Measurements from ENCODE around the gene DGLUCY. TPM values are rescaled to one million over a fixed set of nuclear protein-coding genes. Genes with fewer than 3 reads are reported as not detected.

Gene DGLUCY
- total RNA-seq, 2 donors from 2014 or later = 88.0 to 148 TPM

DNA sequence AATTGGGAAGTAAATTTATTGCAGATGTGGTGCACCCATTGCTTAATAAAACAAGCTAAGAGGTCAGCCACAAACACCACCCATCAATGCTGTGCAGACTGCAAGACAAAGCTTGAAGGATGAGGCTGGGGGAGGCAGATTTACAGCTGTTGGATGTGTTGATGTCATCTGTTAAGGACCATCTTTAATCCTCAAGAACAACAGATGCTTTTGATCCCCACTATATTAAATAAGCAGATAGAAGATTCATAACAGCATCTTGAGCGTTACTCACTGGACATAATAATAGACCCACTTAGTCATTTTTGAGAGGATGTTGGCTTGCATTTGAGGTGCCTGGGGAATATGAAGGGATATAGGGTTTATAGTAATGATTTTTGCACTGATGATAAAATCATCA, 71.8 kb downstream of the DGLUCY start:
- TF ChIP-seq POLR2AphosphoS5 (IDR thresholded peaks at IDR 0.05) (no peak), POLR2A (IDR thresholded peaks at IDR 0.05) (no peak)
- TF ChIP-seq, protein P1, sequence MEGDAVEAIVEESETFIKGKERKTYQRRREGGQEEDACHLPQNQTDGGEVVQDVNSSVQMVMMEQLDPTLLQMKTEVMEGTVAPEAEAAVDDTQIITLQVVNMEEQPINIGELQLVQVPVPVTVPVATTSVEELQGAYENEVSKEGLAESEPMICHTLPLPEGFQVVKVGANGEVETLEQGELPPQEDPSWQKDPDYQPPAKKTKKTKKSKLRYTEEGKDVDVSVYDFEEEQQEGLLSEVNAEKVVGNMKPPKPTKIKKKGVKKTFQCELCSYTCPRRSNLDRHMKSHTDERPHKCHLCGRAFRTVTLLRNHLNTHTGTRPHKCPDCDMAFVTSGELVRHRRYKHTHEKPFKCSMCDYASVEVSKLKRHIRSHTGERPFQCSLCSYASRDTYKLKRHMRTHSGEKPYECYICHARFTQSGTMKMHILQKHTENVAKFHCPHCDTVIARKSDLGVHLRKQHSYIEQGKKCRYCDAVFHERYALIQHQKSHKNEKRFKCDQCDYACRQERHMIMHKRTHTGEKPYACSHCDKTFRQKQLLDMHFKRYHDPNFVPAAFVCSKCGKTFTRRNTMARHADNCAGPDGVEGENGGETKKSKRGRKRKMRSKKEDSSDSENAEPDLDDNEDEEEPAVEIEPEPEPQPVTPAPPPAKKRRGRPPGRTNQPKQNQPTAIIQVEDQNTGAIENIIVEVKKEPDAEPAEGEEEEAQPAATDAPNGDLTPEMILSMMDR (IDR thresholded peaks at IDR 0.05) = no peak
- Histone ChIP-seq H3K27ac (no peak overlapping the region), H3K4me1 (replicated peaks) (no peaks in the 10 kb centered on the region), H3K9me3 (no peaks in the 10 kb centered on the region), H3K4me3 (no peak overlapping the region), H3K36me3 (no peaks in the 10 kb centered on the region), H3K27me3 (replicated peaks; ENCODE audit: insufficient read depth) (no peaks in the 10 kb centered on the region)
- 78% methylated on average over 1 of the region's 1 CpG for WGBS
- intact Hi-C loops (cut with DNase I) = no loop called here
- DNase-seq (ENCODE audit: low spot score) = no peak

DNA sequence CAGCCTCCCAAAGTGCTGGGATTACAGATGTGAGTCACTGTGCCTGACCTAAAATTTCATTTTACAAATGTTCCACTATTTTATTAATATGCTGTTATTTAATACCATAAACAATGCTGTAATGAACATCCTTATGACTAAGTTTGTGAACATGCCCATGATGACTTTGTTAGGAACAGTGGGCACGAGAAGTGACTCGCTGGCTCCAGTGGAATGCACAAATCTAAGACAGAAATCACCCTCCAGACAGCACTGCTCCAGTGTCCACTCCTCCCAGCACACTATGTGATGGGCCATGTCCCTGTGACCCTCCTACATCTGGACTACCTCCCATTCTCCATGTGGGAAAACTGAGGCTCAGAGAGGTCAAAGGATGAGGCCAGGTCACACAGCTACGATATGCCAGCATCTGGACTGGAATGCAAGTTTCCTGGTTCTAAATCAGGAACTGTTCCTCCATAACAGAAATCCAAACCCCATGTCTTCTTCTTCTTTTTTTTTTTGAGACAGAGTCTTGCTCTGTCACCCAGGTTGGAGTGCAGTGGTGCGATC, 72.7 kb downstream of the DGLUCY start:
- Histone ChIP-seq H3K4me3 (no peak overlapping the region), H3K27me3 (replicated peaks; ENCODE audit: insufficient read depth) (no peaks in the 10 kb centered on the region), H3K36me3 (no peaks in the 10 kb centered on the region), H3K9me3 (no peaks in the 10 kb centered on the region), H3K4me1 (replicated peaks) (no peaks in the 10 kb centered on the region), H3K27ac (no peak overlapping the region)
- TF ChIP-seq, protein P1 (IDR thresholded peaks at IDR 0.05) = no peak
- no peak for TF ChIP-seq POLR2AphosphoS5 (IDR thresholded peaks at IDR 0.05)
- no peak for TF ChIP-seq POLR2A (IDR thresholded peaks at IDR 0.05)
- DNase-seq (ENCODE audit: low spot score) = no peak
- 99% methylated on average over 4 of the region's 4 CpGs for WGBS
- intact Hi-C loops (cut with DNase I) = no loop called here

DNA sequence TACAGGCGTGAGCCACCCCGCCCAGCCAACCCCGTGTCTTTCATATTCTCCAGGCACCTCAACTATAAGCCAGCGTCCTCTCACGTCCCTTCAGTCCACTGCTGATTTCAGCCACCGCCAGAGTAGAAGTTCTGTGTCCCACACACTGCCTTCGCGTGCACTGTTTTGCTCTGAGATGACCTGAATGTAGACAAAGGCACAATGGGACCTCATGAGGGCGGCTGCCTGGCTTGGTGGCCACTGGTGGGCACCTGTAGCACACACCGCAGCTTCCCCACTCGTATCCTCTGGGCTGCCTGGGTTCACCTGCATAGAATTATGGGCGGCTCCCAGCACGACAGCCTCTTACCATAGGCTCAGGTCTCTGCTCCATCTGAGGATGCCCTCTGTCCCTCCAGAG, 73.4 kb downstream of the DGLUCY start:
- no peak overlapping the region for H3K4me3 ChIP-seq
- H3K27me3 ChIP-seq (replicated peaks; ENCODE audit: insufficient read depth) = no peaks in the 10 kb centered on the region
- no peaks in the 10 kb centered on the region for H3K36me3 ChIP-seq
- H3K9me3 ChIP-seq = no peaks in the 10 kb centered on the region
- intact Hi-C loops (cut with DNase I) = no loop called here
- TF ChIP-seq POLR2AphosphoS5 (IDR thresholded peaks at IDR 0.05) = no peak
- TF ChIP-seq POLR2A (IDR thresholded peaks at IDR 0.05) = no peak
- TF ChIP-seq, protein P1 (IDR thresholded peaks at IDR 0.05) = no peak
- 96% methylated on average over 13 of the region's 13 CpGs for WGBS
- H3K27ac ChIP-seq = no peak overlapping the region
- H3K4me1 ChIP-seq (replicated peaks) = no peaks in the 10 kb centered on the region
- no peak for DNase-seq (ENCODE audit: low spot score)

DNA sequence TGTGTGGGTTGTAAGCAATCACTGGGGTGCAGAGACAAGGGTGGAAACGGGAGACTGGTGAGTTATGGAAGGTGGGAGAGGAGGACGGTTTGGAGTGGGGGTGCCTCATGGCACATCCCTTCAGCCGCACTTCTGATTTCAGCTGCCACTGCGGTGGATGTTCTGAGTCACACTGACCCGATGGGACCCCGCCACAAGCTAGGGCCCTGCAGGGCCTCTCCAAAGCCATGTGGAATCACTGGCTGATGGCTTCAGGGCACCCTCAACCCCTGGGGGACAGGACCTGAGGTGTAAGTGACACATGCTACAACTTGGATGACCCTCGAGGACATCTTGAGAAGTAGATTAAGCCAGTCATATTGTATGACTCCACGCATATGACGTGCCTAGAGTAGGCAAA, 77.0 kb downstream of the DGLUCY start:
- H3K9me3 ChIP-seq = no peaks in the 10 kb centered on the region
- no peak for DNase-seq (ENCODE audit: low spot score)
- H3K36me3 ChIP-seq = no peaks in the 10 kb centered on the region
- intact Hi-C loops (cut with DNase I) = no loop called here
- no peaks in the 10 kb centered on the region for H3K27me3 ChIP-seq (replicated peaks; ENCODE audit: insufficient read depth)
- no peaks in the 10 kb centered on the region for H3K4me1 ChIP-seq (replicated peaks)
- no peak overlapping the region for H3K27ac ChIP-seq
- WGBS = 93% methylated on average over 9 of the region's 9 CpGs
- no peak overlapping the region for H3K4me3 ChIP-seq
- TF ChIP-seq POLR2AphosphoS5 (IDR thresholded peaks at IDR 0.05) (no peak), POLR2A (IDR thresholded peaks at IDR 0.05) (no peak)
- TF ChIP-seq, protein P1 (IDR thresholded peaks at IDR 0.05) = no peak

DNA sequence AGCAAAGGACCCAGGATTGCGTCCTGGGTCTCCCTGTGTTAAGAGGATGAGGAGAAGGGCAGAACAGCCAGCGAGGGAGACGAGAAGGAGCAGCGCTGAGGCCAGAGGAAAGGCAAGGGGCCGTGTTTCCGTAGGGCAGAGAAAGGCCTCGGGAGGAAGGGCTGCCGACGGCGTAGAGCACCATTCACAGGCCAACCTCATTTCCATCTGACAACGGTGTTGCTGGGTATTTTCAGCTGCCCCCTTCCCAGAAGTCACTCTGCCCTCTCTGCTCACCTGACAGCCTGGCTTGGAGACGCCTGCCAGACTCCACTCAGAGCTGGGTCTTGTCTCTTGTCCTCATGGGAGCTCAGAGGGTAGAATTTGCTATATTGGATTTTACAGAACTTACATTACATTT, 79.2 kb downstream of the DGLUCY start:
- WGBS = 84% methylated on average over 12 of the region's 12 CpGs
- TF ChIP-seq, protein P1 (IDR thresholded peaks at IDR 0.05) = no peak
- TF ChIP-seq POLR2AphosphoS5 (IDR thresholded peaks at IDR 0.05) = no peak
- no peak for TF ChIP-seq POLR2A (IDR thresholded peaks at IDR 0.05)
- H3K4me1 ChIP-seq (replicated peaks) = no peaks in the 10 kb centered on the region
- no peak overlapping the region for H3K27ac ChIP-seq
- no peaks in the 10 kb centered on the region for H3K36me3 ChIP-seq
- H3K27me3 ChIP-seq (replicated peaks; ENCODE audit: insufficient read depth) = no peaks in the 10 kb centered on the region
- no peaks in the 10 kb centered on the region for H3K9me3 ChIP-seq
- no peak overlapping the region for H3K4me3 ChIP-seq
- intact Hi-C loops (cut with DNase I) = no loop called here
- DNase-seq (ENCODE audit: low spot score) = no peak

Measured in prostate gland (tissue), 2 donors.